Fibroblast of the aortic adventitia (primary cell): ENCODE results near the gene FN1. TPM values are rescaled to one million over a fixed set of nuclear protein-coding genes. Genes with fewer than 3 reads are reported as not detected.

Source experiments
- DNase-seq: peaks from one replicate; pipeline ENCODE4 v3.0.0-alpha.2; 2010; ENCODE audit warnings: low read depth
- H3K4me3 ChIP-seq: 2 replicates; pipeline ENCODE4 v1.5.1; 2011; ENCODE audit warnings: low read depth, mild to moderate bottlenecking, control low read depth, low read length, moderate library complexity
- total RNA-seq: library from RNA; depleted of rRNA; stranded (reverse); fragments of >200 nt; gene quantifications from 2 replicates; pipeline ENCODE4 v1.2.3, GENCODE V29; 2012; ENCODE audit warnings: low replicate concordance
- TF ChIP-seq, protein P1 (sequence below): IDR thresholded peaks from 2 replicates; pipeline ENCODE4 v1.5.1; 2011; ENCODE audit warnings: mild to moderate bottlenecking, low read length, control low read depth, inconsistent platforms; ENCODE audit not compliant: insufficient read depth

The FN1 gene
- total RNA-seq, 1 donor = 7,235 TPM

DNA sequence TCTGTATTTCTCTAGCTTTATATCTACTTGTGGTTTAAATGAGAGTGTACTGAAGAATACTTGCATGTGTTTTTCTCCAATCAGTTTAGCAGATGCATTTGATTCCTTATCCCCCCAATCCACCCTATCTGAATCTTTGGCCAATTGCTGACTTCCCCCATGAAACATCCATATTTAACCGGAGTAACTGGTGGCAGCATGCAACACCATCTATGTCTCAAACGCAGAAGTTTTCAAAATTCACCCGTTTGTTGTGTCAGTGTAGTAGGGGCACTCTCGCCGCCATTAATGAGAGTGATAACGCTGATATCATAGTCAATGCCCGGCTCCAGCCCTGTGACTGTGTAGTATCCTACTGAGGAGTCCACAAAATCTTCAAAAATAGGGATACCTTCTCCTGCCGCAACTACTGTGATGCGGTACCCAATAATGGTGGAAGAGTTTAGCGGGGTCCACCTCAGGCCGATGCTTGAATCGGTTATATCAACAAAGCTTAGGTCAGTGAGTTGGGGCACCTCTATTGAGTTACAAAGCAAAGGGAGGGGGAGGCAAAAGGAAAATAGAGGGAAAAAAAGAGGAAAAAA lies 43.1 kb downstream of the FN1 start:
- H3K4me3 ChIP-seq = no peak overlapping the region
- no peak for DNase-seq
- TF ChIP-seq, protein P1, sequence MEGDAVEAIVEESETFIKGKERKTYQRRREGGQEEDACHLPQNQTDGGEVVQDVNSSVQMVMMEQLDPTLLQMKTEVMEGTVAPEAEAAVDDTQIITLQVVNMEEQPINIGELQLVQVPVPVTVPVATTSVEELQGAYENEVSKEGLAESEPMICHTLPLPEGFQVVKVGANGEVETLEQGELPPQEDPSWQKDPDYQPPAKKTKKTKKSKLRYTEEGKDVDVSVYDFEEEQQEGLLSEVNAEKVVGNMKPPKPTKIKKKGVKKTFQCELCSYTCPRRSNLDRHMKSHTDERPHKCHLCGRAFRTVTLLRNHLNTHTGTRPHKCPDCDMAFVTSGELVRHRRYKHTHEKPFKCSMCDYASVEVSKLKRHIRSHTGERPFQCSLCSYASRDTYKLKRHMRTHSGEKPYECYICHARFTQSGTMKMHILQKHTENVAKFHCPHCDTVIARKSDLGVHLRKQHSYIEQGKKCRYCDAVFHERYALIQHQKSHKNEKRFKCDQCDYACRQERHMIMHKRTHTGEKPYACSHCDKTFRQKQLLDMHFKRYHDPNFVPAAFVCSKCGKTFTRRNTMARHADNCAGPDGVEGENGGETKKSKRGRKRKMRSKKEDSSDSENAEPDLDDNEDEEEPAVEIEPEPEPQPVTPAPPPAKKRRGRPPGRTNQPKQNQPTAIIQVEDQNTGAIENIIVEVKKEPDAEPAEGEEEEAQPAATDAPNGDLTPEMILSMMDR = no peak

DNA sequence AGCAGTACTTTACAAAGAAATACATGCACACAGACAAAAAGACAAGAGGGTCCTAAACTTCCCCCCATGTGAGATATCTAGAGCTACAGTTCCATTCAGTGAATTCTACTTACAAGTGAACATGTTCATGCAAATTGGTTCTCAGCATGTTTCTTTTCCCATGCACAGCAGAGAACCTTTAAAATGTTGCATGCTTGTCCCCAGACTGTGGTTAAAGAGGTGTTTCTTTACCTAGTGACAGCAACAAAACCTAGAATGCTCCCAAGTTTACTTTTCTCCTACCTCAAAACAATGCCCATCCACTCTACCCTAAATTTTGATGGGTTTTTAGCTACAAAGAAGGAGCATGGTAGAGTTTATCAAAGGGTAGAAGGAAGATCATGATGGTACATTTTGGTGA lies 43.7 kb downstream of the FN1 start:
- no peak for DNase-seq
- TF ChIP-seq, protein P1 = no peak
- H3K4me3 ChIP-seq = no peak overlapping the region

DNA sequence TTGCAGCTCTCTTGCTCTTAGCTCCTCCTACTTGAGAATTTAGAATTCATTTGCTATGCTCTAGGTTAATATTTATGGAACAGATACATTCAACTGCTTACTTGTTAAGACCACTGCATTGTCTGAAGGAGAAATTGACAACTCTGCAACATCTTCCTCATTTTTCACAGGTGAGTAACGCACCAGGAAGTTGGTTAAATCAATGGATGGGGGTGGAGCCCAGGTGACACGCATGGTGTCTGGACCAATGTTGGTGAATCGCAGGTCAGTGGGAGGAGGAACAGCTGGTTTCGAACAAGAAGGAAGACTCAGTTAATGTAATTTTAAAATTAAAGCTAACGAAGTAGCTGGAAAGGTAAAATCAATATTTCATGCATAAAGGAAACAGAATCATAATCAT lies 44.3 kb downstream of the FN1 start:
- TF ChIP-seq, protein P1 = no peak
- DNase-seq = no peak
- H3K4me3 ChIP-seq = no peak overlapping the region

DNA sequence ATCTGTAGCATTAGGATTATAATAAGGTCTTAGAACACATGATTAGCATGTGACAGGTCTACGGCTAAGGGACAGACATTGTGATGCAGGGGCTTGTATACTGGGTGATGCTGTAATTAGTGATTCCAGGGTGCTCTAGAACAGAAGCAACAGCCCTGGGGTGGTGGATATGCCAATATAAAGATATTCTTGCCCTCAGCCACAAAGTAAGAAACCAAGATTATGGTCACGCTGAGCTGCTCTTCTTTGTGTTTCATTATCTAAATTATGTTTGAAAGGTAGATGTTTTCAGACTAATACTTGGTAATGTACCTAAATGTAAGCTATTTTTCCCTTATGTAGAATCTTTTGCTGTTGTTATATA lies 45.3 kb downstream of the FN1 start:
- TF ChIP-seq, protein P1 = no peak
- no peak for DNase-seq
- no peak overlapping the region for H3K4me3 ChIP-seq

DNA sequence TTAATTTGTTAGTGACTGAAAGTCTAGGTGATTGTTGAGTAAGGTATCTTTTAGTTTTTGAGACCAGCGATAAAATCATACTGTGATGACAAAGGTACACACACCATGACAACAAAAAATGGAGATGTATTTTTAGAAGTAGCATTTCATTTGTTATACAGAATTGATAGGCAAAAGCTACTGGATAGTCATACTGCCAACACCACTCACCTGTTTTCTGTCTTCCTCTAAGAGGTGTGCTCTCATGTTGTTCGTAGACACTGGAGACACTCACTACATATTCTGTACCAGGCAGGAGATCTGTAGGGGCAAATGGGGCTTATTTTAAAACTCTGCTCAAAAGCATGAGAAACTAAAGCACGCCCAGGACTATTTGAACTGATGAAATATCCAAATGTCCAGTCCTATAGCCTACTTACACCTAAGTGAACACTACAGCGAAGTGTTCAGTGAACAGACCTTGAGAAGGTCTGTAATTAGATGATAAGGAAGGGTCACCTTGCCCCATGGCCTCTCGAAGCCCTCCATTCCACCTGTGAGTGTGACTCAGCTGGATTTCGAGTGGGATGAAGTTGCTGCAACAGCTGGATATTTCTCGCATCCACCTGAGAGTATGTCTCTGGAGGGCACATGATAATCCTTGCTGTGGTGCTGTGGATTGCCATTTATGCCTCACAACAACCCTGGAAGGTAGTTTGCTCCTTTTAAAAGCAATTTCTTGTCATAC lies 47.7 kb downstream of the FN1 start:
- TF ChIP-seq, protein P1 = no peak
- no peak overlapping the region for H3K4me3 ChIP-seq
- no peak for DNase-seq

DNA sequence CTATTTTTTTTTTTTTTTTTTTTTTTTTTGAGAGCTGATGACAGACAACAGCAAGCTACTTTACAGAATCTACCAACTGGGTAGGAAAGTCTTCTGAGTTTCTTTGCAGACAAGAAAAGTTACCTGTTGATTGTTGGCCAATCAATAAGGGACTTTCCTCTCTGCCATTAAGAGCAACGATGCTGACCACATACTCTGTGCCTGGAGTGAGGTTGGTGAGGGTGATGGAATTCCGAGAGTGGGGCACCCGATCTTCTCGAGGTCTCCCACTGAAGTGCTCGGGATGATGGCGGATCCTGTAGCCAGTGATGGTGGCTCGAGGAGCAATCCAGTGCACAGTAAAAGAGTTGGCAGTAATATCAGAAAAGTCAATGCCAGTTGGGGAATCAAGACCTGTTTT lies 49.3 kb downstream of the FN1 start:
- TF ChIP-seq, protein P1 = no peak
- no peak for DNase-seq
- no peak overlapping the region for H3K4me3 ChIP-seq

DNA sequence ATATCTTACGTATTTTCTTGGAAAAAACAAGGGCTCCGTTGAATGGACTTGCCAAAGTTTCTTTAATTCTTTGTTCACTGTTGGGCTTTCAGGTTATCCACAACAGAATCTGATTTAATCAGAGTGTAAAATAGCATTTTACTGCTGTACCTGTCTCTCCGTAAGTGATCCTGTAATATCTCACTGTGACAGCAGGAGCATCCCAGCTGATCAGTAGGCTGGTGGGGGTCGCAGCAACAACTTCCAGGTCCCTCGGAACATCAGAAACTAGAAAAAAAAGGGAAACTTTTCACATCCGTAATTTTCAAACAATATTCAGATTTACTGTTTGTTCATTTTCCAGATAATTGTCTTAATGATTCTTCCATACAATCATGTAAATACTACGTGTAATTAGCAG lies 51.2 kb downstream of the FN1 start:
- H3K4me3 ChIP-seq = no peak overlapping the region
- DNase-seq = no peak
- TF ChIP-seq, protein P1 = no peak
